GM23338 (cell line): ENCODE data around the gene CD28. TPM values are rescaled to one million over a fixed set of nuclear protein-coding genes. Genes with fewer than 3 reads are reported as not detected.

ENCODE experiments used
- ATAC-seq: fragments of 200-7000 bp; cut with Tn5 transposase; 3 replicates; pipeline ENCODE4 v1.9.1; 2020
- DNase-seq: peaks from one replicate; pipeline ENCODE4 v3.0.0-alpha.2; 2015; ENCODE audit warnings: low spot score
- H2AFZ ChIP-seq: fragments of 200-600 bp; sonication (generic); 2 replicates; pipeline ENCODE4 v1.8.0; 2016; ENCODE audit warnings: antibody characterized with exemption, mild to moderate bottlenecking, moderate library complexity
- H3F3A ChIP-seq: fragments of 200-600 bp; sonication (generic); replicated peaks from 2 replicates; pipeline ENCODE4 v1.8.0; 2017; ENCODE audit warnings: antibody characterized with exemption, mixed run types, low read depth
- H3K27ac ChIP-seq: fragments of 200-600 bp; sonication (generic); 2 replicates; pipeline ENCODE4 v1.6.1; 2016; ENCODE audit warnings: low read depth
- H3K27me3 ChIP-seq: fragments of 200-600 bp; sonication (generic); 2 replicates; pipeline ENCODE4 v1.8.0; 2016; ENCODE audit warnings: mild to moderate bottlenecking, mixed run types, moderate library complexity; ENCODE audit not compliant: insufficient read depth
- H3K36me3 ChIP-seq: fragments of 200-600 bp; sonication (generic); 2 replicates; pipeline ENCODE4 v1.8.0; 2016; ENCODE audit warnings: mild to moderate bottlenecking; ENCODE audit not compliant: insufficient read depth
- H3K4me1 ChIP-seq: fragments of 200-600 bp; sonication (generic); 2 replicates; pipeline ENCODE4 v1.8.0; 2016; ENCODE audit warnings: mild to moderate bottlenecking, moderate library complexity; ENCODE audit not compliant: insufficient read depth
- H3K4me2 ChIP-seq: fragments of 200-600 bp; sonication (generic); 2 replicates; pipeline ENCODE4 v1.7.1; 2017; ENCODE audit warnings: mixed run types
- H3K4me3 ChIP-seq: fragments of 200-600 bp; sonication (generic); 2 replicates; pipeline ENCODE4 v1.6.1; 2016; ENCODE audit warnings: mixed run types
- H3K79me2 ChIP-seq: fragments of 200-600 bp; sonication (generic); replicated peaks from 2 replicates; pipeline ENCODE4 v1.8.0; 2017; ENCODE audit warnings: mild to moderate bottlenecking; ENCODE audit not compliant: insufficient read depth
- H3K9me2 ChIP-seq: fragments of 200-600 bp; sonication (generic); 2 replicates; pipeline ENCODE4 v1.8.0; 2017; ENCODE audit not compliant: insufficient read depth
- H4K20me1 ChIP-seq: fragments of 200-600 bp; sonication (generic); replicated peaks from 2 replicates; pipeline ENCODE4 v1.8.0; 2017; ENCODE audit warnings: mild to moderate bottlenecking; ENCODE audit not compliant: insufficient read depth
- H3K27ac Mint-ChIP-seq: 2 replicates; pipeline ENCODE4 v1.8.0; 2020; ENCODE audit warnings: inconsistent platforms, mild to moderate bottlenecking, moderate library complexity, mixed read lengths
- H3K27me3 Mint-ChIP-seq: 3 replicates; pipeline ENCODE4 v1.8.0; 2022; ENCODE audit warnings: low read depth, mild to moderate bottlenecking, moderate library complexity, mixed read lengths, inconsistent platforms; ENCODE audit not compliant: insufficient read depth, poor library complexity
- H3K36me3 Mint-ChIP-seq: 3 replicates; pipeline ENCODE4 v1.8.0; 2021; ENCODE audit warnings: low read depth, mild to moderate bottlenecking, inconsistent platforms, moderate library complexity, mixed read lengths
- H3K4me1 Mint-ChIP-seq: 3 replicates; pipeline ENCODE4 v1.8.0; 2020; ENCODE audit warnings: mild to moderate bottlenecking, inconsistent platforms, mixed read lengths
- H3K4me3 Mint-ChIP-seq: 3 replicates; pipeline ENCODE4 v1.8.0; 2021; ENCODE audit warnings: moderate library complexity, mild to moderate bottlenecking, inconsistent platforms, mixed read lengths
- H3K9me3 Mint-ChIP-seq: 3 replicates; pipeline ENCODE4 v1.8.0; 2020; ENCODE audit warnings: moderate library complexity, mild to moderate bottlenecking, inconsistent platforms, mixed read lengths
- CREB1 ChIP-seq: fragments of 250-450 bp; sonication (Bioruptor Pico); IDR thresholded peaks from 2 replicates; pipeline ENCODE4 v1.5.0; 2020; ENCODE audit warnings: low read depth, mild to moderate bottlenecking, moderate library complexity
- EZH2 ChIP-seq: fragments of 200-600 bp; sonication (generic); IDR thresholded peaks from one replicate; pipeline ENCODE4 v1.8.0; 2017; ENCODE audit warnings: antibody characterized with exemption, mild to moderate bottlenecking, low read depth; ENCODE audit not compliant: unreplicated experiment
- EZH2phosphoT487 ChIP-seq: fragments of 200-600 bp; sonication (generic); IDR thresholded peaks from one replicate; pipeline ENCODE4 v1.8.1; 2018; ENCODE audit warnings: antibody characterized with exemption; ENCODE audit not compliant: unreplicated experiment
- JUNB ChIP-seq: IDR thresholded peaks from one replicate; pipeline ENCODE4 v1.6.1; 2016; ENCODE audit warnings: antibody characterized with exemption; ENCODE audit not compliant: unreplicated experiment
- NANOG ChIP-seq: IDR thresholded peaks from 2 replicates; pipeline ENCODE4 v1.6.1; 2016; ENCODE audit warnings: antibody characterized with exemption, borderline replicate concordance
- POLR2AphosphoS5 ChIP-seq: IDR thresholded peaks from 2 replicates; pipeline ENCODE4 v1.6.1; 2016; ENCODE audit warnings: antibody characterized with exemption, low read depth
- STAT1 ChIP-seq: IDR thresholded peaks from one replicate; pipeline ENCODE4 v1.6.1; 2016; ENCODE audit warnings: antibody characterized with exemption; ENCODE audit not compliant: unreplicated experiment
- ZNF114 ChIP-seq: fragments of 250-450 bp; sonication (Bioruptor Pico); IDR thresholded peaks from 2 replicates; pipeline ENCODE4 v1.5.0; 2020; ENCODE audit warnings: mild to moderate bottlenecking, moderate library complexity
- ZNF331 ChIP-seq: fragments of 250-450 bp; sonication (Bioruptor Pico); IDR thresholded peaks from 2 replicates; pipeline ENCODE4 v1.5.0; 2020; ENCODE audit warnings: low read depth, mild to moderate bottlenecking, moderate library complexity
- polyA plus RNA-seq: library from polyadenylated mRNA; unstranded; fragments of >200 nt; fragmentation: Nextera tagmentation; extraction: Ambion mirVana; gene quantifications from 2 replicates; pipeline ENCODE4 v1.2.1, GENCODE V29; 2016
- total RNA-seq: library from RNA; depleted of rRNA; stranded (reverse); fragments of >200 nt; shearing (Covaris generic); gene quantifications from 2 replicates; pipeline ENCODE4 v1.2.3, GENCODE V29; 2014
- TF ChIP-seq, protein P1 (sequence below), 2 experiments: fragments of 200-600 bp in 1 of 2; sonication (generic) in 1 of 2; conservative IDR thresholded peaks; 2 replicates each; pipeline versions ENCODE4 v1.5.1 to v1.6.1; 2016 to 2017; ENCODE audit warnings: antibody characterized with exemption in 2 of 2, low read depth in 2 of 2, mild to moderate bottlenecking in 2 of 2, moderate library complexity in 1 of 2
- TF ChIP-seq, protein P2 (sequence below): IDR thresholded peaks from 2 replicates; pipeline ENCODE4 v1.6.1; 2016; ENCODE audit warnings: antibody characterized with exemption
- TF ChIP-seq, protein P3 (sequence below): fragments of 250-450 bp; sonication (Bioruptor Pico); IDR thresholded peaks from 2 replicates; pipeline ENCODE4 v1.5.0; 2020; ENCODE audit warnings: mild to moderate bottlenecking, moderate library complexity
- TF ChIP-seq, protein P4 (sequence below): IDR thresholded peaks from one replicate; pipeline ENCODE4 v1.6.1; 2018; ENCODE audit warnings: antibody characterized with exemption; ENCODE audit not compliant: unreplicated experiment

CD28 gene
- total and polyA plus RNA-seq, 2 experiments from 2014 or later = not detected

DNA sequence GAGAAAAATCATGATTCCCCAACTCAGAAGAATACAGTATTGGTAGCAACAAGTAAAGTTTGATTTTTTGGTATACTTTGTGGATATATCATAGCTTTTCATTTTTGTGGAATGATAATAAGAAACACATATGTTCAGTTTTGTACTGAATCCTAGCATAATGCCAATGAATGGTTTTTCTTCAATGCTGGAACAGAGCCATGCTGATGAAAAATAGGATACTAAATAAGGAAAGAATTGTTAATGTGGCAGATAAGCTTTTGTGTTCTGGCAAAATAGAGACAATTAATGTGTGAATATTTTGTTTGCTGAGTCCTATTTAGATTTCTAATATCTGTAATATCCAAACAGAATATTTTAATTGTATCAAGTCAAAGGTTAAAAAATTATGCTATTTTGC lies 21.9 kb downstream of the CD28 start:
- Mint-ChIP-seq H3K36me3 (no peaks in the 10 kb centered on the region; the same call in 2 of the 3 replicates), H3K9me3 (no peaks in the 10 kb centered on the region), H3K4me1 (peaks cover 2% of the 10 kb centered on the region), H3K27me3 (peaks cover 2% of the 10 kb centered on the region), H3K4me3 (no peak overlapping the region), H3K27ac (no peak overlapping the region)
- H3K4me1 ChIP-seq = peaks cover 3% of the 10 kb centered on the region; the same call in 1 of the 2 replicates
- TF ChIP-seq, protein P1, sequence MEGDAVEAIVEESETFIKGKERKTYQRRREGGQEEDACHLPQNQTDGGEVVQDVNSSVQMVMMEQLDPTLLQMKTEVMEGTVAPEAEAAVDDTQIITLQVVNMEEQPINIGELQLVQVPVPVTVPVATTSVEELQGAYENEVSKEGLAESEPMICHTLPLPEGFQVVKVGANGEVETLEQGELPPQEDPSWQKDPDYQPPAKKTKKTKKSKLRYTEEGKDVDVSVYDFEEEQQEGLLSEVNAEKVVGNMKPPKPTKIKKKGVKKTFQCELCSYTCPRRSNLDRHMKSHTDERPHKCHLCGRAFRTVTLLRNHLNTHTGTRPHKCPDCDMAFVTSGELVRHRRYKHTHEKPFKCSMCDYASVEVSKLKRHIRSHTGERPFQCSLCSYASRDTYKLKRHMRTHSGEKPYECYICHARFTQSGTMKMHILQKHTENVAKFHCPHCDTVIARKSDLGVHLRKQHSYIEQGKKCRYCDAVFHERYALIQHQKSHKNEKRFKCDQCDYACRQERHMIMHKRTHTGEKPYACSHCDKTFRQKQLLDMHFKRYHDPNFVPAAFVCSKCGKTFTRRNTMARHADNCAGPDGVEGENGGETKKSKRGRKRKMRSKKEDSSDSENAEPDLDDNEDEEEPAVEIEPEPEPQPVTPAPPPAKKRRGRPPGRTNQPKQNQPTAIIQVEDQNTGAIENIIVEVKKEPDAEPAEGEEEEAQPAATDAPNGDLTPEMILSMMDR (conservative IDR thresholded peaks at IDR 0.05; ENCODE audit: low read depth in 2 of 2) = no peak
- TF ChIP-seq EZH2 = no peak
- no peak for TF ChIP-seq ZNF114 (CRISPR knock-in tag)
- TF ChIP-seq, protein P2, sequence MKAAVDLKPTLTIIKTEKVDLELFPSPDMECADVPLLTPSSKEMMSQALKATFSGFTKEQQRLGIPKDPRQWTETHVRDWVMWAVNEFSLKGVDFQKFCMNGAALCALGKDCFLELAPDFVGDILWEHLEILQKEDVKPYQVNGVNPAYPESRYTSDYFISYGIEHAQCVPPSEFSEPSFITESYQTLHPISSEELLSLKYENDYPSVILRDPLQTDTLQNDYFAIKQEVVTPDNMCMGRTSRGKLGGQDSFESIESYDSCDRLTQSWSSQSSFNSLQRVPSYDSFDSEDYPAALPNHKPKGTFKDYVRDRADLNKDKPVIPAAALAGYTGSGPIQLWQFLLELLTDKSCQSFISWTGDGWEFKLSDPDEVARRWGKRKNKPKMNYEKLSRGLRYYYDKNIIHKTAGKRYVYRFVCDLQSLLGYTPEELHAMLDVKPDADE = no peak
- no peak for TF ChIP-seq NANOG
- no peak for TF ChIP-seq ZNF331
- TF ChIP-seq, protein P3, sequence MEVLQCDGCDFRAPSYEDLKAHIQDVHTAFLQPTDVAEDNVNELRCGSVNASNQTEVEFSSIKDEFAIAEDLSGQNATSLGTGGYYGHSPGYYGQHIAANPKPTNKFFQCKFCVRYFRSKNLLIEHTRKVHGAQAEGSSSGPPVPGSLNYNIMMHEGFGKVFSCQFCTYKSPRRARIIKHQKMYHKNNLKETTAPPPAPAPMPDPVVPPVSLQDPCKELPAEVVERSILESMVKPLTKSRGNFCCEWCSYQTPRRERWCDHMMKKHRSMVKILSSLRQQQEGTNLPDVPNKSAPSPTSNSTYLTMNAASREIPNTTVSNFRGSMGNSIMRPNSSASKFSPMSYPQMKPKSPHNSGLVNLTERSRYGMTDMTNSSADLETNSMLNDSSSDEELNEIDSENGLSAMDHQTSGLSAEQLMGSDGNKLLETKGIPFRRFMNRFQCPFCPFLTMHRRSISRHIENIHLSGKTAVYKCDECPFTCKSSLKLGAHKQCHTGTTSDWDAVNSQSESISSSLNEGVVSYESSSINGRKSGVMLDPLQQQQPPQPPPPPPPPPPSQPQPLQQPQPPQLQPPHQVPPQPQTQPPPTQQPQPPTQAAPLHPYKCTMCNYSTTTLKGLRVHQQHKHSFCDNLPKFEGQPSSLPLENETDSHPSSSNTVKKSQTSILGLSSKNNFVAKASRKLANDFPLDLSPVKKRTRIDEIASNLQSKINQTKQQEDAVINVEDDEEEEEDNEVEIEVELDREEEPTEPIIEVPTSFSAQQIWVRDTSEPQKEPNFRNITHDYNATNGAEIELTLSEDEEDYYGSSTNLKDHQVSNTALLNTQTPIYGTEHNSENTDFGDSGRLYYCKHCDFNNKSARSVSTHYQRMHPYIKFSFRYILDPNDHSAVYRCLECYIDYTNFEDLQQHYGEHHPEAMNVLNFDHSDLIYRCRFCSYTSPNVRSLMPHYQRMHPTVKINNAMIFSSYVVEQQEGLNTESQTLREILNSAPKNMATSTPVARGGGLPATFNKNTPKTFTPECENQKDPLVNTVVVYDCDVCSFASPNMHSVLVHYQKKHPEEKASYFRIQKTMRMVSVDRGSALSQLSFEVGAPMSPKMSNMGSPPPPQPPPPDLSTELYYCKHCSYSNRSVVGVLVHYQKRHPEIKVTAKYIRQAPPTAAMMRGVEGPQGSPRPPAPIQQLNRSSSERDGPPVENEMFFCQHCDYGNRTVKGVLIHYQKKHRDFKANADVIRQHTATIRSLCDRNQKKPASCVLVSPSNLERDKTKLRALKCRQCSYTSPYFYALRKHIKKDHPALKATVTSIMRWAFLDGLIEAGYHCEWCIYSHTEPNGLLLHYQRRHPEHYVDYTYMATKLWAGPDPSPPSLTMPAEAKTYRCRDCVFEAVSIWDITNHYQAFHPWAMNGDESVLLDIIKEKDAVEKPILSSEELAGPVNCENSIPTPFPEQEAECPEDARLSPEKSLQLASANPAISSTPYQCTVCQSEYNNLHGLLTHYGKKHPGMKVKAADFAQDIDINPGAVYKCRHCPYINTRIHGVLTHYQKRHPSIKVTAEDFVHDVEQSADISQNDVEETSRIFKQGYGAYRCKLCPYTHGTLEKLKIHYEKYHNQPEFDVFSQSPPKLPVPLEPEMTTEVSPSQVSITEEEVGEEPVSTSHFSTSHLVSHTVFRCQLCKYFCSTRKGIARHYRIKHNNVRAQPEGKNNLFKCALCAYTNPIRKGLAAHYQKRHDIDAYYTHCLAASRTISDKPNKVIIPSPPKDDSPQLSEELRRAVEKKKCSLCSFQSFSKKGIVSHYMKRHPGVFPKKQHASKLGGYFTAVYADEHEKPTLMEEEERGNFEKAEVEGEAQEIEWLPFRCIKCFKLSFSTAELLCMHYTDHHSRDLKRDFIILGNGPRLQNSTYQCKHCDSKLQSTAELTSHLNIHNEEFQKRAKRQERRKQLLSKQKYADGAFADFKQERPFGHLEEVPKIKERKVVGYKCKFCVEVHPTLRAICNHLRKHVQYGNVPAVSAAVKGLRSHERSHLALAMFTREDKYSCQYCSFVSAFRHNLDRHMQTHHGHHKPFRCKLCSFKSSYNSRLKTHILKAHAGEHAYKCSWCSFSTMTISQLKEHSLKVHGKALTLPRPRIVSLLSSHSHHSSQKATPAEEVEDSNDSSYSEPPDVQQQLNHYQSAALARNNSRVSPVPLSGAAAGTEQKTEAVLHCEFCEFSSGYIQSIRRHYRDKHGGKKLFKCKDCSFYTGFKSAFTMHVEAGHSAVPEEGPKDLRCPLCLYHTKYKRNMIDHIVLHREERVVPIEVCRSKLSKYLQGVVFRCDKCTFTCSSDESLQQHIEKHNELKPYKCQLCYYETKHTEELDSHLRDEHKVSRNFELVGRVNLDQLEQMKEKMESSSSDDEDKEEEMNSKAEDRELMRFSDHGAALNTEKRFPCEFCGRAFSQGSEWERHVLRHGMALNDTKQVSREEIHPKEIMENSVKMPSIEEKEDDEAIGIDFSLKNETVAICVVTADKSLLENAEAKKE = no peak
- TF ChIP-seq JUNB = no peak
- no peak for TF ChIP-seq EZH2phosphoT487
- TF ChIP-seq POLR2AphosphoS5 = no peak
- TF ChIP-seq, protein P4, sequence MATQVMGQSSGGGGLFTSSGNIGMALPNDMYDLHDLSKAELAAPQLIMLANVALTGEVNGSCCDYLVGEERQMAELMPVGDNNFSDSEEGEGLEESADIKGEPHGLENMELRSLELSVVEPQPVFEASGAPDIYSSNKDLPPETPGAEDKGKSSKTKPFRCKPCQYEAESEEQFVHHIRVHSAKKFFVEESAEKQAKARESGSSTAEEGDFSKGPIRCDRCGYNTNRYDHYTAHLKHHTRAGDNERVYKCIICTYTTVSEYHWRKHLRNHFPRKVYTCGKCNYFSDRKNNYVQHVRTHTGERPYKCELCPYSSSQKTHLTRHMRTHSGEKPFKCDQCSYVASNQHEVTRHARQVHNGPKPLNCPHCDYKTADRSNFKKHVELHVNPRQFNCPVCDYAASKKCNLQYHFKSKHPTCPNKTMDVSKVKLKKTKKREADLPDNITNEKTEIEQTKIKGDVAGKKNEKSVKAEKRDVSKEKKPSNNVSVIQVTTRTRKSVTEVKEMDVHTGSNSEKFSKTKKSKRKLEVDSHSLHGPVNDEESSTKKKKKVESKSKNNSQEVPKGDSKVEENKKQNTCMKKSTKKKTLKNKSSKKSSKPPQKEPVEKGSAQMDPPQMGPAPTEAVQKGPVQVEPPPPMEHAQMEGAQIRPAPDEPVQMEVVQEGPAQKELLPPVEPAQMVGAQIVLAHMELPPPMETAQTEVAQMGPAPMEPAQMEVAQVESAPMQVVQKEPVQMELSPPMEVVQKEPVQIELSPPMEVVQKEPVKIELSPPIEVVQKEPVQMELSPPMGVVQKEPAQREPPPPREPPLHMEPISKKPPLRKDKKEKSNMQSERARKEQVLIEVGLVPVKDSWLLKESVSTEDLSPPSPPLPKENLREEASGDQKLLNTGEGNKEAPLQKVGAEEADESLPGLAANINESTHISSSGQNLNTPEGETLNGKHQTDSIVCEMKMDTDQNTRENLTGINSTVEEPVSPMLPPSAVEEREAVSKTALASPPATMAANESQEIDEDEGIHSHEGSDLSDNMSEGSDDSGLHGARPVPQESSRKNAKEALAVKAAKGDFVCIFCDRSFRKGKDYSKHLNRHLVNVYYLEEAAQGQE = no peak
- TF ChIP-seq CREB1 (CRISPR knock-in tag) = no peak
- TF ChIP-seq STAT1 = no peak
- DNase-seq (no peak), ATAC-seq (no peak)
- H2AFZ ChIP-seq = no peak overlapping the region
- no peak overlapping the region for H3K27ac ChIP-seq
- no peak overlapping the region for H3K4me3 ChIP-seq
- H3K36me3 ChIP-seq = no peaks in the 10 kb centered on the region
- peaks cover 8% of the 10 kb centered on the region; the same call in 1 of the 2 replicates for H3K9me2 ChIP-seq
- H3K79me2 ChIP-seq = no peaks in the 10 kb centered on the region
- H4K20me1 ChIP-seq = no peaks in the 10 kb centered on the region
- no peaks in the 10 kb centered on the region for H3K27me3 ChIP-seq
- H3F3A ChIP-seq = no peaks in the 10 kb centered on the region
- H3K4me2 ChIP-seq = no peak overlapping the region
